Tibial artery (tissue), 4 donors: ENCODE results near the gene PALLD.

Experiments used
- DNase-seq, 2 donors: peaks; one replicate each; pipeline ENCODE4 v3.0.0-alpha.2; 2019
- H3K27ac ChIP-seq, 2 donors: fragments of 200-600 bp; sonication (generic) in 1 of 2; 1 replicate in 1 of 2; 2 replicates in 1 of 2; pipeline ENCODE4 v1.5.1; 2018 to 2019; ENCODE audit warnings: mild to moderate bottlenecking in 1 of 2
- H3K27me3 ChIP-seq, 2 donors: fragments of 200-600 bp; sonication (generic) in 1 of 2; one replicate each; pipeline versions ENCODE4 v1.5.1 to v1.6.0; 2016 to 2019
- H3K36me3 ChIP-seq, 3 donors: fragments of 200-600 bp; sonication (generic) in 2 of 3; one replicate each; pipeline ENCODE4 v1.5.1; 2016 to 2019; ENCODE audit warnings: mild to moderate bottlenecking in 2 of 3
- H3K4me1 ChIP-seq, 4 donors: fragments of 200-600 bp; sonication (generic) in 2 of 4; 1 replicate in 3 of 4; 2 replicates in 1 of 4; pipeline ENCODE4 v1.5.1; 2016 to 2019
- H3K4me3 ChIP-seq, 2 donors: fragments of 200-600 bp; sonication (generic) in 1 of 2; 1 replicate in 1 of 2; 2 replicates in 1 of 2; pipeline ENCODE4 v1.5.1; 2018 to 2019; ENCODE audit warnings: mild to moderate bottlenecking in 2 of 2
- H3K9me3 ChIP-seq, 3 donors: fragments of 200-600 bp; sonication (generic) in 1 of 3; one replicate each; pipeline ENCODE4 v1.5.1; 2016 to 2019
- intact Hi-C: fragments of 100-400 bp; cut with DNase I; formaldehyde crosslinking; loops from one replicate; pipeline ENCODE4 v1.15.0; 2023; ENCODE audit warnings: low total_unique reads
- TF ChIP-seq, protein P1 (sequence below), 2 experiments: fragments of 200-600 bp in 1 of 2; fragments of 450-650 bp in 1 of 2; IDR thresholded peaks; one replicate each; pipeline ENCODE4 v1.5.1; 2017 to 2019; ENCODE audit warnings: antibody characterized with exemption in 2 of 2, mild to moderate bottlenecking in 1 of 2, moderate library complexity in 1 of 2

Gene PALLD

DNA sequence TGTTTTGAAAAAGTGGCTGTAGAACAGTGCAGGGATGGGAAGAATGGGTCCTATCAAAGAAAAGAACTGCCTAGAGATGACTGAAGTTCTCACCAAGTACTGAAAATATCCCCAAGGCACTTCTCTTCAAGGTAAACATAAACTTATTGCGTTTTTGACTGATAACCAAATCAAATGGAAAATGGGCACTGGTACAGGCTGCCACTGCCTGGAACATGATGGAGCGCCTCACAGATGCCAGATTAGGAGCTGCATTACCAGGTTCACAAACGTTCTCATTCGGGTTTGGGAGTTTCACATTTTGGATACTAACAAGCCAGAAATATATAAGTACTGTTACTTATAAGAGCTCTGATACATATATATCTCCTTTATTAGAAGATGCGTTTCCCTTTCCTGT, 371.9 kb downstream of the PALLD start:
- H3K9me3 ChIP-seq: no peaks in the 10 kb centered on the region
- H3K27me3 ChIP-seq: no peaks in the 10 kb centered on the region
- intact Hi-C loops: no loop called here
- H3K4me1 ChIP-seq: peaks cover 0 to 100% (median 70%) of the 10 kb centered on the region in 4 donors
- TF ChIP-seq, protein P1, sequence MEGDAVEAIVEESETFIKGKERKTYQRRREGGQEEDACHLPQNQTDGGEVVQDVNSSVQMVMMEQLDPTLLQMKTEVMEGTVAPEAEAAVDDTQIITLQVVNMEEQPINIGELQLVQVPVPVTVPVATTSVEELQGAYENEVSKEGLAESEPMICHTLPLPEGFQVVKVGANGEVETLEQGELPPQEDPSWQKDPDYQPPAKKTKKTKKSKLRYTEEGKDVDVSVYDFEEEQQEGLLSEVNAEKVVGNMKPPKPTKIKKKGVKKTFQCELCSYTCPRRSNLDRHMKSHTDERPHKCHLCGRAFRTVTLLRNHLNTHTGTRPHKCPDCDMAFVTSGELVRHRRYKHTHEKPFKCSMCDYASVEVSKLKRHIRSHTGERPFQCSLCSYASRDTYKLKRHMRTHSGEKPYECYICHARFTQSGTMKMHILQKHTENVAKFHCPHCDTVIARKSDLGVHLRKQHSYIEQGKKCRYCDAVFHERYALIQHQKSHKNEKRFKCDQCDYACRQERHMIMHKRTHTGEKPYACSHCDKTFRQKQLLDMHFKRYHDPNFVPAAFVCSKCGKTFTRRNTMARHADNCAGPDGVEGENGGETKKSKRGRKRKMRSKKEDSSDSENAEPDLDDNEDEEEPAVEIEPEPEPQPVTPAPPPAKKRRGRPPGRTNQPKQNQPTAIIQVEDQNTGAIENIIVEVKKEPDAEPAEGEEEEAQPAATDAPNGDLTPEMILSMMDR (IDR thresholded peaks at IDR 0.05): no peak
- peak overlapping the region; percentile 62 to 88 for H3K27ac ChIP-seq
- peak overlapping the region in 1 of 2 donors; percentile 12 for H3K4me3 ChIP-seq
- DNase-seq: no peak
- no peaks in the 10 kb centered on the region for H3K36me3 ChIP-seq

DNA sequence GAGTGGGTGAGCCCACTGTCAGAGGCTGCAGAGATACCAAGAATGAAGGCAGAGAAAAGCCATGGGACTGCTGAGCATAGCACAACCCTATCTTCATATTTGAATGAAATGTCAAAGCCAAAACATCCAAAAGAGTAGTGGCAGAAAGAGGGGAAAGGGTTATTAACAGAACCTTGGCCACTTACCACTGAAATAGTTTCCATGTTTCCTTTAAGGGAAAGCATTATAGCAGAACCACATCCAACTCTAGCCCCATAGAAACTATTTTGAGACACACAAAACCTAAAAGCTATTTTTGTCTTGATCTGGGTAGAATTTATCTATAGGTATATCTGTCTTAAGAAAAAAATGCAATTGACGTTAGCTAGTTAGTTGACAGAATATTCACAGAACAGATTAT, 373.2 kb downstream of the PALLD start:
- Histone ChIP-seq H3K36me3 (peaks cover 0 to 8% (median 0%) of the 10 kb centered on the region in 3 donors), H3K27me3 (no peaks in the 10 kb centered on the region), H3K9me3 (no peaks in the 10 kb centered on the region), H3K27ac (peak overlapping the region; percentile 62 to 88), H3K4me3 (no peak overlapping the region), H3K4me1 (peaks cover 0 to 100% (median 67%) of the 10 kb centered on the region in 4 donors)
- intact Hi-C loops: no loop called here
- DNase-seq: no peak
- TF ChIP-seq, protein P1 (IDR thresholded peaks at IDR 0.05): no peak

- DNase-seq: no peak
- TF ChIP-seq, protein P1 (IDR thresholded peaks at IDR 0.05): no peak
- H3K27me3 ChIP-seq: no peaks in the 10 kb centered on the region
- peak overlapping the region; percentile 26 to 88 for H3K27ac ChIP-seq
- peaks cover 0 to 11% (median 0%) of the 10 kb centered on the region in 3 donors for H3K36me3 ChIP-seq
- no peak overlapping the region for H3K4me3 ChIP-seq
- peaks cover 0 to 100% (median 62%) of the 10 kb centered on the region in 4 donors for H3K4me1 ChIP-seq
- intact Hi-C loops: no loop called here
- H3K9me3 ChIP-seq: no peaks in the 10 kb centered on the region
These were observed 374.8 kb downstream of the PALLD start for GRCh38 chr4:168871632-168872031.

GRCh38 chr4:168874083-168874482, 377.2 kb downstream of the PALLD start:
- peaks cover 0 to 100% (median 54%) of the 10 kb centered on the region in 4 donors for H3K4me1 ChIP-seq
- intact Hi-C loops: no loop called here

DNA sequence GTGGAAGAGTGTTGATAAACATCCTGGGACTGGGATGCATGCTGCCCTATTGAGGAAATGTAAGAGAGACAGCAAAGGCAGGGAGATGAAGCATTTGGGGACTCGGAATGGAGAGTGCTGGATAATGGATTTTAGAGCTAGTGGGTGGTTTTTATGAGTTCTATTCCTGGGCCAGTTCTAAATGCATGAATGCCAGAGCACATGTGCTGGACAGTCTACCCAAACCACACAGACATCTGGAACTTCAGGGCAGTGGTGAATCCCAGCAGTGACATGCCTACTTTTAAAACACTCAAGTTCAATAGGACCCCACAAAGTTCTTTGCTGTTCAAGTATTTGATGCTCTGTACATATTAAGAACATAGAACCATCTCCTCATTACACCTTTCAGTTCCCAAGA, 379.3 kb downstream of the PALLD start:
- H3K4me3 ChIP-seq: no peak overlapping the region
- no peak for DNase-seq
- peaks cover 0 to 18% (median 15%) of the 10 kb centered on the region in 3 donors for H3K36me3 ChIP-seq
- no peaks in the 10 kb centered on the region for H3K9me3 ChIP-seq
- intact Hi-C loops: no loop called here
- peaks cover 0 to 100% (median 54%) of the 10 kb centered on the region in 4 donors for H3K4me1 ChIP-seq
- H3K27ac ChIP-seq: peak overlapping the region; percentile 78 to 88
- TF ChIP-seq, protein P1 (IDR thresholded peaks at IDR 0.05): no peak
- no peaks in the 10 kb centered on the region for H3K27me3 ChIP-seq

More at GRCh38 chr4:168874083-168874482, 377.2 kb downstream of the PALLD start:
- Histone ChIP-seq H3K27ac (peak overlapping the region; percentile 55 to 88), H3K36me3 (peaks cover 0 to 11% (median 10%) of the 10 kb centered on the region in 3 donors), H3K4me3 (no peak overlapping the region), H3K27me3 (no peaks in the 10 kb centered on the region), H3K9me3 (no peaks in the 10 kb centered on the region)
- DNase-seq: no peak
- TF ChIP-seq, protein P1 (IDR thresholded peaks at IDR 0.05): no peak
